Left ventricle myocardium inferior (tissue), 1 donor: ENCODE measurements around the gene CLN6. TPM values are rescaled to one million over a fixed set of nuclear protein-coding genes. Genes with fewer than 3 reads are reported as not detected.

Source experiments
- DNase-seq: peaks from one replicate; pipeline ENCODE4 v3.0.0-alpha.2; 2020
- H3K27ac ChIP-seq: fragments of 200-600 bp; replicated peaks from 2 replicates; pipeline ENCODE4 v1.8.0; 2021
- H3K27me3 ChIP-seq: fragments of 200-600 bp; 2 replicates; pipeline ENCODE4 v1.8.0; 2021; ENCODE audit warnings: low read depth
- H3K36me3 ChIP-seq: fragments of 200-600 bp; 2 replicates; pipeline ENCODE4 v1.8.0; 2021
- H3K4me1 ChIP-seq: fragments of 200-600 bp; 2 replicates; pipeline ENCODE4 v1.8.0; 2021
- H3K4me3 ChIP-seq: fragments of 200-600 bp; 2 replicates; pipeline ENCODE4 v1.8.0; 2021; ENCODE audit warnings: mild to moderate bottlenecking, moderate library complexity
- H3K9me3 ChIP-seq: fragments of 200-600 bp; replicated peaks from 2 replicates; pipeline ENCODE4 v1.8.0; 2021
- intact Hi-C: fragments of 100-400 bp; cut with micrococcal nuclease; formaldehyde crosslinking; loops from one replicate; pipeline ENCODE4 v1.11.0; 2022
- long read RNA-seq: library from polyadenylated mRNA; unstranded; transcript quantifications from one replicate; pipeline ENCODE4 v2.0.0, GENCODE V29; 2021
- total RNA-seq: library from RNA; stranded (reverse); fragmentation: NEBNext Ultra II Directional; extraction: Animal tissue kit (Norgen Biotek cat#: 25700); gene quantifications from one replicate; pipeline ENCODE4 v1.2.1, GENCODE V29; 2021
- TF ChIP-seq, protein P1 (sequence below): fragments of 200-600 bp; IDR thresholded peaks from 2 replicates; pipeline ENCODE4 v1.8.0; 2021; ENCODE audit warnings: antibody characterized with exemption, mild to moderate bottlenecking, borderline replicate concordance
- donor health status: DM: no; HTN: yes; CAD: no; lungs with severe emphysema.

Gene CLN6
- total RNA-seq, result 6.6 TPM
- long read RNA-seq, transcript CLN6-201 (7 exons, 2,243 nt), result major isoform, 9 of 14 reads
- long read RNA-seq, partial matches to known transcripts, result 1 of 14 reads
- long read RNA-seq, other reads (novel, unspliced or antisense), result 3 of 14 reads

DNA sequence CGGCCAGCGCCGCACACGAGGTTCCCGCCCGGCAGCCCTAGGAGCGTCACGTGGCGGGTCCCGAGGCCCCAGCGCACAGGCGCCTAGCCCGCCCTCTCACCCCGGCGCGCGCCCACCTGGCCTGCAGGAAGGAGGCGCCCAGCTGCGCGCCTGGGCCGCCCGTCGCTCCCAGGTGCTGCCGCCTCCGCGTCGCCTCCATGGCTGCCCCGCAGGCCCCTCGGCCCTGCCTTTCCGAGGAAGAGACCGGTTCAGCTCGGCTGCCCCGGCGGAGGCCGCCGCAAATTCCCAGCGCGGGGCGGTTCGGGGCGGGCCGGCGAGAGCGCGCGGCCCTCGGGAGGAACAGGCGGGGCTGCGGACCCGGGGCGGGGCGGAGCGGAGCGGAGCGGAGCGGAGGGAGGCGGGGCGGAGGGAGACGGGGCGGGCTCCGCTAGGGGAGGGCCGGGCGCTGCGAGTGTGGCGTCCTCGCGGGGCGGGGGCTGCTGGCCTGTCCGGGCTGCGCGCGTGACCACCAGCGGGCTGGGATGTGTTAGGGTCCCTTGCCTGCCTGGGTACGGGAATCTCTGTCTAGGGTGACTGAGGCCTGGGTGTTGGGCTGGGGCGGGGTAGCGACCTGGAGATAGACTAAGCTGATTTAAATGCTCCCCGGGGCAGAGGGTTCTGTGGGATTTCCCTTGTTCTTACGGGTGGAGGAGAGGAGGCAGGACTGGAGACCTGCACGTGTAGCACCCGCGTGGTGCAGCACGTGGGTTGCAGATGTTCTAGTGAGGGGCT lies at the start of gene CLN6:
CLN6 (minus strand) TSS at position 343 of the 771 bp plus-strand sequence; CDS start at position 199, 144 bp downstream.
- peaks cover 26% of the 10 kb centered on the region for H3K4me1 ChIP-seq
- H3K4me3 ChIP-seq, result peak within 1 kb of the TSS; percentile 93
- intact Hi-C loops, result no loop called here
- peak within 1 kb of the TSS; percentile 88 for H3K27ac ChIP-seq
- H3K9me3 ChIP-seq, result no peaks in the 10 kb centered on the region
- no peaks in the 10 kb centered on the region for H3K36me3 ChIP-seq
- H3K27me3 ChIP-seq, result no peaks in the 10 kb centered on the region
- TF ChIP-seq, protein P1, sequence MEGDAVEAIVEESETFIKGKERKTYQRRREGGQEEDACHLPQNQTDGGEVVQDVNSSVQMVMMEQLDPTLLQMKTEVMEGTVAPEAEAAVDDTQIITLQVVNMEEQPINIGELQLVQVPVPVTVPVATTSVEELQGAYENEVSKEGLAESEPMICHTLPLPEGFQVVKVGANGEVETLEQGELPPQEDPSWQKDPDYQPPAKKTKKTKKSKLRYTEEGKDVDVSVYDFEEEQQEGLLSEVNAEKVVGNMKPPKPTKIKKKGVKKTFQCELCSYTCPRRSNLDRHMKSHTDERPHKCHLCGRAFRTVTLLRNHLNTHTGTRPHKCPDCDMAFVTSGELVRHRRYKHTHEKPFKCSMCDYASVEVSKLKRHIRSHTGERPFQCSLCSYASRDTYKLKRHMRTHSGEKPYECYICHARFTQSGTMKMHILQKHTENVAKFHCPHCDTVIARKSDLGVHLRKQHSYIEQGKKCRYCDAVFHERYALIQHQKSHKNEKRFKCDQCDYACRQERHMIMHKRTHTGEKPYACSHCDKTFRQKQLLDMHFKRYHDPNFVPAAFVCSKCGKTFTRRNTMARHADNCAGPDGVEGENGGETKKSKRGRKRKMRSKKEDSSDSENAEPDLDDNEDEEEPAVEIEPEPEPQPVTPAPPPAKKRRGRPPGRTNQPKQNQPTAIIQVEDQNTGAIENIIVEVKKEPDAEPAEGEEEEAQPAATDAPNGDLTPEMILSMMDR, result no peak
- DNase-seq, result peak; percentile 85

DNA sequence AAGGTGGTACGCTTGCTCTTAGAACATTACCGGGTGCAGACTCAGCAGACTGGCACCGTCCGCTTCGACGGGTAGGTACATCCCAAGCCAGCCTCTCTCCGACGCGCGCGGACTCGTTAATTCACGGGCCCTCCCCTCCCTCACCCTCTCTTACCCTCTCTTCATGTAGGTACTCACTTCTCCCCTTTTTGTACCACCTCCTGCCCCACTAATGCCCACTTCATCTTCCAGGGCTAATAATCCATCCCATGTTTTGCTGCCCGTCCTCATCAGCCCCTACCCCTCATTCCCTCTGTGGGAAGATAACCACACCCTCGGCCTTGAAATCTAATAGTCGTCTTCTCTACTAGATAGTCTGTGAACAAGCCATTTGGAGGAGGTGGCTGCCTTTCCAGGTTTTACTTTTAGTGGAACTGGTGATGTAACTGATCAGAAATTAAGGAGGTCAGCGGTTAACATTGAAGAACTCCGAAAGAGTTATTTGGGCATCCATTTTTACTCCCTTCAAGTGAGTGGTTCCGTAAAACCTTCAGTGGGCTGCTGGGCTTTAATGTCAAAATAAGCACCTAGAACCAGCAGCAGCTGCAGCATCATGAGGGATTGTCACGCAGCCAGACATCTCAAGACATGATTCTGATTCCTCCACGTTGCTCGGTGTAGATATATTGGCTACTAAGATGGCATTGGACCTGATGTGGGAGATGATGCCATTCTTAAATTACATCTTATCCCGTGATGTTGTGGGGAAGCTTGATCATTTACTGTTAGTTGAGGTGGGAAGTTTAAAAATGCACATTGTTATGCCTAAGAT lies 49.3 kb upstream of the CLN6 start:
- Histone ChIP-seq H3K9me3 (no peaks in the 10 kb centered on the region), H3K36me3 (no peaks in the 10 kb centered on the region), H3K27me3 (no peaks in the 10 kb centered on the region), H3K4me3 (peak overlapping the region; percentile 74), H3K4me1 (peaks cover 85% of the 10 kb centered on the region), H3K27ac (peak overlapping the region; percentile 99)
- TF ChIP-seq, protein P1, result no peak
- intact Hi-C loops, result no loop called here
- no peak for DNase-seq

DNA sequence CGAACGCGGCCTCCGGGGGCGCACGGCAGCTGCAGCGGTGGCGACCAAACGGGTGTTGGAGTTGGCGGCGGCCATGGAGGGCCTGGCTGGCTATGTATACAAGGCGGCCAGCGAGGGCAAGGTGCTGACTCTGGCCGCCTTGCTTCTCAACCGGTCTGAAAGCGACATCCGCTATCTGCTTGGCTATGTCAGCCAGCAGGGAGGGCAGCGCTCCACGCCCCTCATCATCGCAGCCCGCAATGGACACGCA lies 48.7 kb upstream of the CLN6 start:
- Histone ChIP-seq H3K36me3 (no peaks in the 10 kb centered on the region), H3K4me1 (peaks cover 82% of the 10 kb centered on the region), H3K27ac (peak overlapping the region; percentile 99), H3K4me3 (peak overlapping the region; percentile 74), H3K9me3 (no peaks in the 10 kb centered on the region), H3K27me3 (no peaks in the 10 kb centered on the region)
- TF ChIP-seq, protein P1, result no peak
- intact Hi-C loops, result no loop called here
- DNase-seq, result no peak

DNA sequence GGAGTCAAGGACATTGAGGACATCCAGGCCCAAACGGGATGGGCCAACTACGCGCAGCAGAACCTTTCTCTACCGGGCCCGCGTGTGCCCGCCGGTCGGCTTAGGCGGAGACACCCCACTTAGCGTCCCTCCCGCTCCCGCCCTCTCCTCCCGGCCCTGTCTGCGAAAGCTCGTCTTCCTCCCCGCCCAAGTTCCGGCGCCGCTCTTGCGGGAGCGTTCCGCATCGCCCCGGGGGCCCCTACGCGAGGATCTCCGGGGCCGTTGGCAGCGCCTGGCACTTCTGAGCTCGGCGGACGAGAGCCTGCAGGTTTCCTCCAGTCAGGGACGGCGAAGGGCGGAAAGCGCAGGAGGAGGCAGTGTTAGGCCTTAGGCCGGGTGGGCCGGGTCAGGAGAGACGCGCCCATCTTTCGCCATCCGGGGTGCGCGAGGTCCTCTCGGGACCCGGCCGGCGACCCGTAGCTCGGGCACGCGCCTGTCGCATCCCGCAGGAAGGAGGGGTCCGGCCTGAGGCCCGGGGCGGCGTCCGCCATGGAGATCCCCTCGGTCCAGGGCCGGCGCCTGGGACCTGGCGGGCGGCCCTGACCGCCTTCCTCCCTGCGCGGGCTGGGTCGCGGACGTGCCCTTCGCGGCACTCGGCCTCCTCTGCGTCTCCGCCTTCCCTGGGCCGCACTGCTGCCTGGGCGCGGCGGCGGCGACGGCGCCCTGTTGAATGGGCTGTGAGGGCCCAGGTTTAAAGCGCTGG lies 48.2 kb upstream of the CLN6 start, which contains the start of gene FEM1B:
FEM1B (plus strand) TSS at position 143 of the 742 bp plus-strand sequence. CDS start 673 bp downstream, outside the sequence.
- no peaks in the 10 kb centered on the region for H3K36me3 ChIP-seq
- intact Hi-C loops, result no loop called here
- H3K4me1 ChIP-seq, result peaks cover 82% of the 10 kb centered on the region

More for the DNA sequence above, 48.2 kb upstream of the CLN6 start, which contains the start of gene FEM1B:
- H3K9me3 ChIP-seq, result no peaks in the 10 kb centered on the region
- DNase-seq, result peak; percentile 91
- peak within 1 kb of the TSS; percentile 74 for H3K4me3 ChIP-seq
- H3K27ac ChIP-seq, result peak within 1 kb of the TSS; percentile 99
- TF ChIP-seq, protein P1, result peak; percentile 54
- H3K27me3 ChIP-seq, result no peaks in the 10 kb centered on the region
